ENCODE measurements around the gene ARSG.
A peak's percentile ranks its signal among the peaks of the same experiment; 100 is the strongest.
"Not testable (repeated sequence)": the region's sequence is repeated elsewhere in the genome, so short reads cannot be mapped to it uniquely, and the experiment has no call there.

Gene ARSG

GRCh38 chr17:68290955-68291835 is at the start of gene ARSG, which contains the start of gene SLC16A6:
Gene ARSG (plus strand): TSS chr17:68291495. CDS start chr17:68307494, 15,999 bp downstream.
Gene SLC16A6 (minus strand): TSS chr17:68291127. CDS start chr17:68278320, 12,807 bp downstream.
- peak; percentile 7 for DNase-seq

DNA sequence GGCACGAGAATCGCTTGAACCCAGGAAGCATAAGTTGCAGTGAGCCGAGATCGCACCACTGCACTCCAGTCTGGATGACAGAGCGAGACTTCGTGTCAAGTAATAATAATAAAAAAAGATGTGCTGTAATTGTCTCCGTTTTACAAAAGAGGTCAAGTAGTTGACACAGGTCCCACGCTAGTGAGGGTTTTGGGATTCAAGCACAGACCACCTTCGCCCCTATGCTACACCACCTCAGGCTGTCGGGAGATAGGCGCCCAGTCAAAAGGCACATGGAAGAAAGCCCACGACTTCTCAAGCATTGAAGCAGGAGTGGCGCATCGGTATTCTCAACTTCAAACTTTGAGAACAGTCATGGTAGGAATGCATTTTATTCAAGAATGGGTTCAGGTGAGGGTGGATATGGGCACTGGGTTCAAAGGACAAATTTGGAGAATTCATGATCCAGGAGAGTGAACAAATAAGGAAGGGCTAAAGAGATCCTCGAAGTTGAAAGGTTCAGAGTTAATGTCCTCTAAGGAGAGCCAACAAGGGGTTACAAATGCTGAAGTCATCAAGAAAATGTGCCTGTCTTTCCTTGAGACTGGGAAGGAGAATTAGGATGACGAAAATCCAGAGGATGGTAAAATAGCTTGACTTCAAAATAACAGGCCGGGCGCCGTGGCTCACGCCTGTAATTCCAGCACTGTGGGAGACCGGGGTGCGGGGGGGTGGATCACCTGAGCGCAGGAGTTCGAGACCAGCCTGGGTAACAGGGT is 44.8 kb upstream of the ARSG start:
- DNase-seq: no peak

DNA sequence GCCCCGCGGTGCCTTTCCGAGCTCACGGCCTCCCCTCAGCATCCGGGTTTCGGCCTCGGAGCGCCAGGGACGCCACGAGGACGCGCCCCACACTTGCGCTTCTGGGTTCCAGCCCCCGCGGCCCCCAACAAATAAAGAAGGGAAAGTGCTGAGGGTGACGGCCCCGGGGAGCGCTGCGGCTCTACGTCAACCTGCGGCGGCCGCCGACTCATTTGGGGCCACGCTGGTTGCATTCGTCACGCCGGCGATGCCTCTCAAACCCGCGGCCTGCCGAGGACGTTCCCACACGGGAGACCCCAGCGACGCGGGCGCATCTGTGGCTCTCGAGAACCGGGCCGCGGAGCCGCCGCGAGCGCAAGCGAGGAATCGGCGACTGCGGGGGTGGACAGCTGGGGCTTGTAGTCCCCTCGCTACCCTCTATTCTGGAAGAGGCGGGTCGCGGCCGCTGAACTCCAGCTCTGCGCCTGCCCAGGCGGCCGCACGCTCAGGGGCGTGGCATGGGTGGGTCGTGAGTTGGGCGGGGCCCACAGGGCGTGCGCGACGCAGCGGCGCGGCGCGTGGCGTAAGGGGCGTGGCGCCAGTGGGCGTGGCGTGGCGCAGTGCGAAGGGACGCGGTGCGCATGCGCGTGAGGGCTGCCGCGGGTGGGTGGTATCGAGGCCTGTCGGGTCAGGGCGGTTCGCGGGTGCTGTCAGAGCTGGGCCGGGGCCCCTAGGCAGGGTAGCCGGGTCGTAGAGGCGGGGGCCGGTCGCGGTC is 43.7 kb upstream of the ARSG start, which contains the start of gene AMZ2:
AMZ2 (plus strand) TSS at position 599 of the 754 bp plus-strand sequence. CDS start 2,145 bp downstream, outside the sequence.
- DNase-seq: peak; percentile 43

DNA sequence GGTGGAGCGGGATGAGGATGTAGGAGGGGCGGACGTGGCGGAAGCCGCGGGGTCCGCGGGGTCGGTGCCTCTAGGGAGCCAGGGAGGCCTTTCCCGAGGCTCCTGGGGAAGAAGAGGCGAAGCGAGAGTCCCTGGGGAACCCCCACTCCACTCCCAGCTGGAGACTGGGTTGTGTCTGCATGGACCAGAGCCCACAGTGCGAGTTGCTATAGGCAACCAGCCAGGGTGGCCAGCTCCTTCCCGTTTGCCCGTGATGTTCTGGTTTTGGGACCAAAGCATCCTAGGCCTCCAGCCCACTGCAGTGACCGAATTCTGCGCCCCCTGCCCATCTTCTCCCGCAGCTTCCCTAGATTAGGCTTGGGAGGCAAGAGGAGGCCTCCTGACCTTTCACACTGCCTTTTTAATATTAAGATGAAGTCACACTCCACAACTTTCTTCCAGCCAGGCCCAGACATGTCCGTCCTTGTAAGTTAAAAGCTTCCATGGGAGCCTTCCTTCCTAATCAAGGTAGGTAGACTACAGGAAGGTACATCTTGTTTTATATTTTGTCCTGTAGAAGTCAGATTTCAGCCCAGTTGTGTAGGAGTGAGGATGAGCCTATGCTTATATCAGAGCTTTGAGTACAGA is 43.0 kb upstream of the ARSG start:
- no peak for DNase-seq

DNA sequence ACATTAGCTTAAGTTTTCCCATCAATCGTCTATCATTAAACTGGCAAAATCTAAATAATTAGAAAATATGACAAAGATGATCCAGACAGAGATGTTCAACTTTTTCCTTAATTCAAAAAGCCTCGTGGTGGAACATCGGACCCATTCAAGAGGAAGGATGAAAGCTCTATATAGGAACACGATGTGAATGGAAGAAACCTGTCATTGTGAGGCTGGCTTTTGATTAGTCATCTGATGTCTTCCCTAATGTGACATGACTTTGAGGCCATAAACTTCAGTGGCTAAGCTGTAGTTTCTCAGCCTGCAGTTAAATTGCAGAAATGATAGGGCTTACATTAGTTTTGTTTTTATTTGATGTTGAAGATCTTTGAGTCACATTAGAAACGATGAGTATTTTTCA is 42.4 kb upstream of the ARSG start:
- DNase-seq: no peak

DNA sequence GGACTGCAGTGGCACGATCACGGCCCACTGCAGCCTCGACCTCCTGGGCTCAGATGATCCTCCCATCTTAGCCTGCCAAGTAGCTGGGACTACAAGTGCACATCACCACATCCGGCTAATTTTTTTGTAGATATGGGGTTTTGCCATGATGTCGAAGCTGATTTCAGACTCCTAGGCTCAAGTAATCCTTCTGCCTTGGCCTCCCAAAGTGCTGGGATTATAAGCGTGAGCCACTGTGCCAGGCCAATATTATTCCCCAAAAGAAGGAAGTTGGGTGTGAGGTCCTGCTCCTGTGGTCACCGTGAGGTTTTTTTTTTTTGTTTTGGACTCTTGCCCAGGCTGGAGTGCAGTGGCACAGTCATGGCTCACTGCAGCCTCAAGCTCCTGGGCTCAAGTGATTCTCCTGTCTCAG is 41.9 kb upstream of the ARSG start:
- DNase-seq: no peak

- not testable (repeated sequence) for DNase-seq
Measured at GRCh38 chr17:68253426-68253825, 37.9 kb upstream of the ARSG start.

GRCh38 chr17:68255151-68255550 is 36.1 kb upstream of the ARSG start:
- no peak for DNase-seq

DNA sequence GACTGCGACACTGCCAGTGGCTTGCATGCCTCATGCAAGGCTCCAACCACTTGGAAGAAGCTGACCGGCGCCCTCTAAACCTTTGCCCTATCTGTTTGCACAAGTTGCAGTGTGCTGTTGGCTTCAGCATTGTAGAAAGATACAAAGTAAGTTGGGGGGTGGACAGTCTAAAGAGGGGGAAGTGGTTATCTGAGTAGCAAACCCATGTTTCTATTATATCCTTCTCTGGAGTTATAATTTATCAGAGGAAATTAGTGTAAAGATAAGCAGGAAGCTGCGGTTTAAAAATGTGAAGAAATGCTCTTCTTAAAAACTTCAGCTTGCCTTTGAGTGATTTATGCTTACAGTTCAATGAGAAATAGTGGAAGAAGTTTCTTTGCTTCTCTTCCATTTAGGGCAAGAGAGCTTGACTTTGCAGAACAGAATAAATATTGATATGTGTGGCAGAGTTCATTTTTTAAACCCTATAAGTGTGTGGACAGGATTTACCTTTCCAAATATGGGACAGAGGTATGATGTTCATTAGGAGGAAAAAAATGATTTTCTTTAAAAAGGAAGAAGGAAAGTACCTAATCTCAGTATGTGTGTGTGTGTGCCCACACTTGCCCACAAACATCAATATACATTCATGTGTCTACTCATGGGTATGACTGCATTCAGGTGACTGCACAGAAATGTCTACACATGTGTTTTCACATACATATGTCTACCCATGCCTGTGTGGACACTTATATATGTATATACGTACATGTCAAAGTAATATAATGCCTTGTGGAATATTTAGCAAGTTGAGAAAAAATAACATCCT is 35.4 kb upstream of the ARSG start:
- no peak for DNase-seq

DNA sequence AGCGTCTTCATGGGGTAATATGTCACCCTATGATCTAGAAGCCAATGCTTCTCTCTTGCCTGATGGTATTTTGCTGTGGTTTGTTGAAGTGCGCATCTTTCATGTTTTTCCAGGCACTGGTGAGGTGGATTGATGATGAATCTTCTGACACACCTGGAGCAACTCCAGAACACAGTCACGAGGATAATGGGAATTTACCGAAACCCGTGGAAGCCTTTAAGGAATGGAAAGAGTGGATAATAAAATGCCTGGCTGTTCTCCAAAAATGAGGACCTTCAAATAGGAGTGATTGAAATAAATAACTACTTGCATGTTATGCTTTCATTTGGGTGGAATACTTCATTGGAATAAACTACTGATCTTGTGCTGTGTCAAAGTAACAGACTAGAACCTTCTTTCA is 34.6 kb upstream of the ARSG start:
- not testable (repeated sequence) for DNase-seq

GRCh38 chr17:68257934-68258333 is 33.4 kb upstream of the ARSG start:
- no peak for DNase-seq

- not testable (repeated sequence) for DNase-seq
Measured at GRCh38 chr17:68258890-68259647, 32.2 kb upstream of the ARSG start.

GRCh38 chr17:68259648-68259951 is 31.7 kb upstream of the ARSG start:
- DNase-seq: not testable (repeated sequence)

DNA sequence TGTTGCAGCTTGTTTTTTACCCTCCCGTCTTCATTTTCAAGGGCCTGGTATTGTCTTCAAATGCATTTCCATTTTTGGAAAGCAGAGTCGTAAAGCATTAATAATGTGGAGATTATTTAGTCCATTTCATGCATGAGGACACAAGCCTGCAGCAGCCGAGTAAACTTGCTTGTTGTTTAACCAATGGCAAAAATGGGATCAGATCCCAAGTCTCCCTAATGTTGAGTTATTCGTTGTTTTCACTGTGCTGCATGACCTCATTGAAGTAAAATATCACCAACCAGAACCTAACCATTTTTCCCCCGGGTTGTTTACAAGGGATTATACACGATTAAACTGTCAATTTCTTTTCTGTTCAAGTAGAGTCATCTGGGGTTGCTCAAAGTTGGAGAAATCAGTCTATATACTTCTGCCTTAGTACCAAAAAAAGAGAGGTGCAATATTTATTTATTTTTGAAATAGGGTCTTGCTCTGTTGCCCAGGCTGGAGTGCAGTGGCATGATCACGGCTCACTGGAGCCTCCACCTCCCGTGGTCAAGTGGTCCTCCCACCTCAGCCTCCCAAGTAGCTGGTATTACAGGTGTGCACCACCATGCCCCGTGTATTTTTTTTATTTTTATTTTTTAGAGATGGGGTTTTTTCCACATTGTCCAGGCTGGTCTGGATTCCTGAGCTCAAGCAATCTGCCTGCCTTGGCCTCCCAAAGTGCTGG is 31.1 kb upstream of the ARSG start:
- DNase-seq: no peak

GRCh38 chr17:68262467-68262866 is 28.8 kb upstream of the ARSG start:
- DNase-seq: not testable (repeated sequence)

DNA sequence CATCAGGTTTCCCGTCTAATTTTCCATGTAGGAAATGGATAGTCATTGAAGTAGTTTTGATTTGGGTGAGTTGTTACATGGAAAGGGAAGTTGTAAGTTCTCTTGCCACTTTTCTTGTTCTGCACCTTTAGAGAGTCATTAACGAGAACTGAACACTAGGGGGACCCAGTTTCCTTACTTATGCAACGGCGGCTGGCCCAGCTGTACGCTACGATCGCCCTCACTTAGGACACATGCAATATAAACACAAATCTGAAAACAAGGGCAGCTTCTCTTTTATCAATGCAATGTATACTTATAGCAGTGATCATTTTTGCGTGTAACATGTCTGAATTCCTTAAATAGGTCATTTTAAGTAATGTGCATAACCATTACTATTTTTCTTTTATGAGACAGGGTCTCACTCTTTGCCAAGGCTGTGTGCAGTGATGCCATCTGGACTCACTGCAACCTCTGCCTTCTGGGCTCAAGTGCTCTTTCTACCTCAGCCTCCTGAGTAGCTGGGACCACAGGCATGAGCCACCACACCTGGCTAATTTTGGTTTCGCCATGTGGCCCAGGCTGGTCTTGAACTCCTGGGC is 28.1 kb upstream of the ARSG start:
- peak; percentile 2 for DNase-seq

- DNase-seq: not testable (repeated sequence)
Measured at GRCh38 chr17:68265833-68266232, 25.5 kb upstream of the ARSG start.

GRCh38 chr17:68273722-68274121 is 17.6 kb upstream of the ARSG start:
- DNase-seq: no peak

DNA sequence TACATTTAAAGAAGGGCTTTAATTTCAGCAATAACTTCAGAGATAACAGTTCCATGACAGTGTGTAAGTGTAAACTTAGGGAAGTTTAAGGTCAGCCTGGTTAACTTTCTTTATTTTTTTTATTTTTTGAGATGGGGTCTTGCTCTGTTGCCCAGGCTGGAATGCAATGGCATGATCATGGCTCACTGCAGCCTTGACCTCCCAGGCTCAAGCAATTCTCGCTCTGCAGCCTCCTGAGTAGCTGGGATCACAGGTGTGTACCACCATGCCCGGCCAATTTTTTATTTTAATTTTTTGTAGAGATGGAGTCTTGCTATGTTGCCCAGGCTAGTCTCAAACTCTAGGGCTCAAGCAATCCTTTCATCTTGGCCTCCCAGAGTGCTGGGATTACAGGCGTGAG is 15.0 kb upstream of the ARSG start:
- DNase-seq: not testable (repeated sequence)

DNA sequence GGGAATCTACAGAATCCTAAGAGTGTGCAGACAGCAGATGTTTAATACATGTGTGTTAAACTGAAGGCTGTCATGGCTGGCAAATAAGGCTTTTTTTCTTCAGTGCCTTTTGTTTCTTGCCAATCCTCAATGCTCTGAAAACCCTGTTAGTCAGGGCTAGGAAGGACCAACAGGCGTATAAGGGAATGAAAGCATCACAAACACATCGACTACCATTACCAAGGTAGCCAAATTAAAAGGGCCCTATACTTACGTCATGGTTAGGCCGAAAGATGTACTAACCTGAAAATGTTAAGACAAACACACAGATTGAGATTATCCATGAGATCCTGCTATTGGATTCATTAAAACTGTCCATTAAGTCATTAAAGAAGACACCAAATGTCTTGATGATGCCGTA is 13.5 kb upstream of the ARSG start:
- no peak for DNase-seq

All from NCI-H2029 treated with DMSO at 0.1 percent for 48 hours (cell line).